GM12873 (cell line): Measurements from ENCODE around the gene CCDC137.

Source experiments
- TF ChIP-seq, protein P1 (sequence below): IDR thresholded peaks from 2 replicates; pipeline ENCODE4 v1.5.1; 2012; ENCODE audit warnings: low read depth, mild to moderate bottlenecking, moderate library complexity, low read length, control low read depth; ENCODE audit not compliant: insufficient read depth; ENCODE audit errors: missing control alignments

The CCDC137 gene

DNA sequence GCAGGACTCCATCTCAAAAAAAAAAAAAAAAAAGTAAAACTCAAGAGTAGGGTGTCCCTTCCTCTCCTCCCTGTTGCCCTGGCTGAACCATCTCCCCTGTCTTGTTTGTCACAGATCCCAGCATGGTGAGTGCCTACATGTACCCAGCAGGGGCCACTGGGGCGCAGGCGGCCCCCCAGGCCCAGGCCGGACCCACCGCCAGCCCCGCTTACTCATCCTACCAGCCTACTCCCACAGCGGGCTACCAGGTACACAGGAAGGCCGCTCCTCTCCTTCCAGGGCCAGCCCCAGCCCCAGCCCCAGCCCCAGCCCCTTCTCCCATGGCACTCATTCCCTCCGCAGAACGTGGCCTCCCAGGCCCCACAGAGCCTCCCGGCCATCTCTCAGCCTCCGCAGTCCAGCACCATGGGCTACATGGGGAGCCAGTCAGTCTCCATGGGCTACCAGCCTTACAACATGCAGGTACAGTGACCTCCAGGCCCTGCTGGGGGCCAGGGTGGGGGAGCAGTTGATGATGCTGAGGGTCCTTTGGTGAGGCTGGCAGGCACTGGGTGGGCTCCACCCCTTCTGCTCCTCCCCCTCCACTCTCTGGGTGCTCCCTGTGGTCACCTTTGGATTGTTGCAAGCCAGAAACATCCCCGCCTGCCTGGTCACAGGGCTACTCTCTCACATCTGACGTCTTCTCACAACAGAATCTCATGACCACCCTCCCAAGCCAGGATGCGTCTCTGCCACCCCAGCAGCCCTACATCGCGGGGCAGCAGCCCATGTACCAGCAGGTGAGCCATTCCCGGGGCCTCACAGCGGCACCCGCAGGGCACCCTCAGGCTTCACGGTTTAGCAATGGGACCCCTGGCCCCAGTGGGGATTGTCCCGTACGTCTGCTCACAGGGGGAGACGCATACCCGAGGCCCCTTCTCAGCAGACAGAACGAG, 34.1 kb downstream of the CCDC137 start:
- TF ChIP-seq, protein P1, sequence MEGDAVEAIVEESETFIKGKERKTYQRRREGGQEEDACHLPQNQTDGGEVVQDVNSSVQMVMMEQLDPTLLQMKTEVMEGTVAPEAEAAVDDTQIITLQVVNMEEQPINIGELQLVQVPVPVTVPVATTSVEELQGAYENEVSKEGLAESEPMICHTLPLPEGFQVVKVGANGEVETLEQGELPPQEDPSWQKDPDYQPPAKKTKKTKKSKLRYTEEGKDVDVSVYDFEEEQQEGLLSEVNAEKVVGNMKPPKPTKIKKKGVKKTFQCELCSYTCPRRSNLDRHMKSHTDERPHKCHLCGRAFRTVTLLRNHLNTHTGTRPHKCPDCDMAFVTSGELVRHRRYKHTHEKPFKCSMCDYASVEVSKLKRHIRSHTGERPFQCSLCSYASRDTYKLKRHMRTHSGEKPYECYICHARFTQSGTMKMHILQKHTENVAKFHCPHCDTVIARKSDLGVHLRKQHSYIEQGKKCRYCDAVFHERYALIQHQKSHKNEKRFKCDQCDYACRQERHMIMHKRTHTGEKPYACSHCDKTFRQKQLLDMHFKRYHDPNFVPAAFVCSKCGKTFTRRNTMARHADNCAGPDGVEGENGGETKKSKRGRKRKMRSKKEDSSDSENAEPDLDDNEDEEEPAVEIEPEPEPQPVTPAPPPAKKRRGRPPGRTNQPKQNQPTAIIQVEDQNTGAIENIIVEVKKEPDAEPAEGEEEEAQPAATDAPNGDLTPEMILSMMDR: no peak

DNA sequence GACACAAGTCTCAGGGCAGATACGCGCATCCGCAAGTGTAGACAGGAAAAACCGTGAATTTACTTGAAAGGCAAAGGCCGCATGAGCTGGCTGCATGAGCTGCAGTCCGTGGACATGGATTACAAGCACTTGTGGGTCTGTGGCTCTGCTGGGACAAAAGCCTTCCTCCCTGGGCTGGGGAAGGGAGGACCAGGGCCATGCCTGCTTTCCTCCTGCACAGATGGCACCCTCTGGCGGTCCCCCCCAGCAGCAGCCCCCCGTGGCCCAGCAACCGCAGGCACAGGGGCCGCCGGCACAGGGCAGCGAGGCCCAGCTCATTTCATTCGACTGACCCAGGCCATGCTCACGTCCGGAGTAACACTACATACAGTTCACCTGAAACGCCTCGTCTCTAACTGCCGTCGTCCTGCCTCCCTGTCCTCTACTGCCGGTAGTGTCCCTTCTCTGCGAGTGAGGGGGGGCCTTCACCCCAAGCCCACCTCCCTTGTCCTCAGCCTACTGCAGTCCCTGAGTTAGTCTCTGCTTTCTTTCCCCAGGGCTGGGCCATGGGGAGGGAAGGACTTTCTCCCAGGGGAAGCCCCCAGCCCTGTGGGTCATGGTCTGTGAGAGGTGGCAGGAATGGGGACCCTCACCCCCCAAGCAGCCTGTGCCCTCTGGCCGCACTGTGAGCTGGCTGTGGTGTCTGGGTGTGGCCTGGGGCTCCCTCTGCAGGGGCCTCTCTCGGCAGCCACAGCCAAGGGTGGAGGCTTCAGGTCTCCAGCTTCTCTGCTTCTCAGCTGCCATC, 34.9 kb downstream of the CCDC137 start:
- TF ChIP-seq, protein P1: peak; percentile 9

DNA sequence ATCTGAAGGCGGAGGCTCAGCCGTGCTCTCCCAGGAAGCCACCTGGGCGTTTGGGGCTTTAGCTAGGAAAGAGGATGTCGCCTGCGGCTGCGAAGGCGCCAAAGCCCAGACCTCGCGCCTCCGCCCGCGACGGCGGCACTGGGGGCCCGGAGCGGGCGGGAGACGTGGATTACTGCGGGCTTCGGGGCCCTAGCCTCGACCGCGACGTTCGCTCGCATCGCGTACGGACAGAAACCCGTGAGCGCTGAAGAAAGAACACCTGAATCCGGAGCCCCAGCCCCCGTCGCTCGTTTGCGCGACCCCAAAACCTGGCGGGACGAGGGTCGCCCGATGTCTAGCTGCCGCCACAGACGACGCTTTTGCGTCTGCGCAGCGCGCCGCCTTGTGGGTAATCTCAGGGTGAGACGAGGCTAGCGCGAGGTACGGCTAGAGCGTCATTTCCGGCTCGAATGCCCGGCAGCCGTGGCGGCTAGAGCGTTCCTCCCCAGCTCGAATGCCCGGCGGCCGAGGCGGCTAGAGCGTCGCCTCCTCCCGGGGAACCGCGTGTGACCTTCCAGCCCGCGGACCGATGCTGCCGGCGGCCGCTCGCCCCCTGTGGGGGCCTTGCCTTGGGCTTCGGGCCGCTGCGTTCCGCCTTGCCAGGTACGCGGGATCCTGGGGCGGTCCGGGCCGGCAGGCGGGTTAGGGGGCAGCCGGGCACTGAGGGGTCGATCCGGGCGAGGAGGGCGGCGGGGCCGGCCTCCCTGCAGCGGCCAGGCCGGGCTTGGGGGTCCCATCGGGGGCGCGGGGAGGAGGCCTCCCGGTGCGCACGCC, 36.6 kb downstream of the CCDC137 start, which contains the start of gene MRPL12:
MRPL12 (plus strand) TSS at position 434 of the 813 bp plus-strand sequence; CDS start at position 569, 135 bp downstream.
- TF ChIP-seq, protein P1: no peak

DNA sequence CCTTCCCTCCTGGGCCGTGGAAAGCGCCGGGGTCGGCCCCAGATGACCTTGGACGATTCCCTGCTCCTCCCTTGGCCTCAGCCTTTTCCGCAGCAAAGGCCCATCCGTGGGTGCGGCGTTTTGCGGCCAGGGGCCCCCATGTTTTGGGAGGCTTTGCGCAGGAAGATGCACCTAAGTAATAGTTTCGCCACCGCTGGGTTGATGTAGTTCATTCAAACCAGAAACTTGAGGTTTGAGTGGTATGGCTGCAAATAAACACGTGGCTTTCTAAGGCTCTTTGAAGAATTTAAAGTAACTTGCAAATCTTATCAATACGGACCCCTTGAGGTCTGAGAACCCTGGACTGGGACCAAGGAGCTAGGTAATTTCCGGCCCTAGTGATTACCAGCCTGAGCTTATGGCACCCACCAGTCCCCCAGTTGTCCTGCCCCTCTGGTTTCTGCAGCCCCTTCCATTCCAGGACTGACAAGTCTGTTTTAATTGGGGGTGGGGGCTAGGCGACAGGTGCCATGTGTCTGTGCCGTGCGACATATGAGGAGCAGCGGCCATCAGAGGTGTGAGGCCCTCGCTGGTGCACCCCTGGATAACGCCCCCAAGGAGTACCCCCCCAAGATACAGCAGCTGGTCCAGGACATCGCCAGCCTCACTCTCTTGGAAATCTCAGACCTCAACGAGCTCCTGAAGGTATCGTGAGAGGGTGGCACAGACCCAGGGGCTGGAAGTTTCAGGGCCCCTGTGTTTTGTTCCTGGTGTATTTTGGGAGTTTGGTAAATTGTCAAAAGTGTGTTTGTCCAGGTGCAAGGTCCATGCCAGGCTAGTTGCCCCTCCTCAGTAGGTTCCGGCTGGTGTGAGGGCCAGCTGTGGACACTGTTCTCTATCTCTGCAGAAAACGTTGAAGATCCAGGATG, 37.5 kb downstream of the CCDC137 start:
- TF ChIP-seq, protein P1: no peak

DNA sequence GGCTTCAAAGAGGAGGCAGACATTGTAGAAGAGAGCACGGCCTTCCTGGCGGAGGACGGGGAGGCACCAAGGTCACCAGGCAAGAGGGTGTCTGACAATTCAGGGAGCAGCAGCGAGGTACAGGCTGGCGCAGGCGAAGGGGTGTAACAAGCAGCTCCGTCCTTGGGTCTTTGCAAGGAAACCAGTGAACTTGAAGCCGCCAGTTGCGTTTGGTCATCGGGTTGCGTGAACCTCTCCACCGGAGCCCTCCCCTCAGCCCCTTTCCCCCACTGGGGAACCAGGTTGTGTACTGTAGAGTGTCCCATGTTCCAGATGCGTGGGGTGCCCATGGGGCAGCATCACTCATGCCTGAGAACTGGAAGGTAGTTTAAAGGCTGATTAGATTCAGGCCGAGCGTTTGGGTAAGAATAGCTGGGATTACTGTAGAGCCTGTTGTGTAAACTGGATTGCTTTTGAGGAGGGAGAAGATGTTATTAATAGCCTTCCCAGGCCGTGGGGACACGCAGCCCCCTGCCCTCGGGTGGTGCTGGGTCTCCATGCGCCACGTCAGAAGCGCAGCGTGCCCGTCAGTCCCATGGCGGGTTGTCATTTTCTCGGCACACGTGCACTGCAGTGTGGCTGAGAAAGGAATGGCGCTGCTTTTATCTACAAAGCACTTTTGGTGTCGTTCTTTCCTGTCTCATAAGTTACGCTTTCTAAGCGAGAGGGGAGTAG, 39.1 kb downstream of the CCDC137 start:
- TF ChIP-seq, protein P1: no peak

DNA sequence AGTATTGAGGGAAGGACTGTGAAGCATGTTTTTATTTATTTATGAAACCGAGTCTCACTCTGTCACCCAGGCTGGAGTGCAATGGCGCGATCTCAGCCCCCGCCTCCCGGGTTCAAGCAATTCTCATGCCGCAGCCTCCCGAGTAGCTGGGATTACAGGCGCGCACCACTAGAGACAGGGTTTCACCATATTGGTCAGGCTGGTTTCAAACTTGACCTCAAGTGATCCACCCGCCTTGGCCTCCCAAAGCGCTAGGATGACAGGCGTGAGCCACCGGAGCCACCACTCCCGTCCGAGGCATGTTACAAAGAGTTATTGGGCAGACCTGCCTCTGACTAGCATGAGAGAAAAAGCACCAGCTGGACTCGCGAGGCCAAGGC, 39.7 kb downstream of the CCDC137 start:
- TF ChIP-seq, protein P1: no peak
